ENCODE data around the gene MAN2B2.

DNA sequence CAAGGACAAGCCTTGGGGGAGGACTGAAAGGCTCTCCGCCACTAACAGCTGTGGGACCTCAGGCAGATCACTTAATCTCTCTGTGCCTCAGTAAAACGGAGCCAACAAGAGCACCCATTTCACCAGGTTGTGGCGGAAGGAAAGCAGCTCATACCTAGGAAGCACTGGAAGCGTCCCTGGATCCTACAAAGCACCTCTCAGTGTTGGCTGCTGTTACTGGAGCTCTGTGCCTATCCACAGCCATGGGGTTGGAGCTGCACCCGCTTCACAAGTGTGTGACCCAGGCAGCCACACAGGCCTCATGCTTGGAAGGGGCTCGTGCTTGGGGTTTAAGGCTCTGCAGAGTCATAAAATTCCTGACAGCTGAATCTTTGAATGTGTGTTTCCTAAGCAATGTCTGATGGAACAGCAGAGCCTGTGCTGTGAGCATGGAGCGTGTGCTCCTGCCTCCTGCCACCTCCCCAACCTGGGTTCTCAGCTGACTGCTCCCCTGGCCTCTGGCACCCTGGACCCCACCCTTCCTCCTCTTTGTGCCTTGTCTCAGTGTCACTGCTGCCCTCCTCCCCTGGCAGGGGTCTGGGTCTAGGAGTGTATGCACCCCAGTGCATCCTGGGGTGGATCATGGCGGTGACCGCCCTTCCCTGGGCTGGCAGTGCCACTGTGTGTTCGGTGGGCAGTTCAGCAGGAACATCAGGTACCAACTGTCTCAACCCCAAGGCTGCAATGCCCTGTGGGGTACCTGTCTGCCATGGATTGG lies 14.4 kb upstream of the MAN2B2 start:
- TF ChIP-seq EP300 (IDR thresholded peaks at IDR 0.05): no peak
- TF ChIP-seq, protein P1, sequence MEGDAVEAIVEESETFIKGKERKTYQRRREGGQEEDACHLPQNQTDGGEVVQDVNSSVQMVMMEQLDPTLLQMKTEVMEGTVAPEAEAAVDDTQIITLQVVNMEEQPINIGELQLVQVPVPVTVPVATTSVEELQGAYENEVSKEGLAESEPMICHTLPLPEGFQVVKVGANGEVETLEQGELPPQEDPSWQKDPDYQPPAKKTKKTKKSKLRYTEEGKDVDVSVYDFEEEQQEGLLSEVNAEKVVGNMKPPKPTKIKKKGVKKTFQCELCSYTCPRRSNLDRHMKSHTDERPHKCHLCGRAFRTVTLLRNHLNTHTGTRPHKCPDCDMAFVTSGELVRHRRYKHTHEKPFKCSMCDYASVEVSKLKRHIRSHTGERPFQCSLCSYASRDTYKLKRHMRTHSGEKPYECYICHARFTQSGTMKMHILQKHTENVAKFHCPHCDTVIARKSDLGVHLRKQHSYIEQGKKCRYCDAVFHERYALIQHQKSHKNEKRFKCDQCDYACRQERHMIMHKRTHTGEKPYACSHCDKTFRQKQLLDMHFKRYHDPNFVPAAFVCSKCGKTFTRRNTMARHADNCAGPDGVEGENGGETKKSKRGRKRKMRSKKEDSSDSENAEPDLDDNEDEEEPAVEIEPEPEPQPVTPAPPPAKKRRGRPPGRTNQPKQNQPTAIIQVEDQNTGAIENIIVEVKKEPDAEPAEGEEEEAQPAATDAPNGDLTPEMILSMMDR (IDR thresholded peaks at IDR 0.05): no peak
- no peak for TF ChIP-seq POLR2A (IDR thresholded peaks at IDR 0.05)
